IMR-90 (cell line): ENCODE data around the gene TBC1D17.

Source experiments
- BHLHE40 ChIP-seq: fragments of 150-350 bp; IDR thresholded peaks from 2 replicates; pipeline ENCODE4 v1.6.1; 2016; ENCODE audit warnings: mild to moderate bottlenecking, low read depth, low read length
- MAZ ChIP-seq: IDR thresholded peaks from 2 replicates; pipeline ENCODE4 v1.6.1; 2012; ENCODE audit warnings: low read depth, mild to moderate bottlenecking, low read length, improper control_type of control experiment, moderate library complexity, borderline replicate concordance
- MXI1 ChIP-seq: IDR thresholded peaks from 2 replicates; pipeline ENCODE4 v1.6.1; 2012; ENCODE audit warnings: low read depth, mild to moderate bottlenecking, low read length, moderate library complexity, borderline replicate concordance
- POLR2A ChIP-seq: IDR thresholded peaks from 2 replicates; pipeline ENCODE4 v1.6.1; 2012; ENCODE audit warnings: mild to moderate bottlenecking, low read depth, low read length
- RAD21 ChIP-seq: IDR thresholded peaks from 2 replicates; pipeline ENCODE4 v1.6.1; 2012; ENCODE audit warnings: low read length, improper control_type of control experiment
- RCOR1 ChIP-seq: IDR thresholded peaks from 2 replicates; pipeline ENCODE4 v1.6.1; 2012; ENCODE audit warnings: mild to moderate bottlenecking, low read length, improper control_type of control experiment; ENCODE audit not compliant: insufficient replicate concordance
- RFX5 ChIP-seq: IDR thresholded peaks from 2 replicates; pipeline ENCODE4 v1.8.0; 2012; ENCODE audit warnings: low read depth, mild to moderate bottlenecking, low read length, moderate library complexity
- SMC3 ChIP-seq: fragments of 150-350 bp; IDR thresholded peaks from 2 replicates; pipeline ENCODE4 v1.6.1; 2016; ENCODE audit warnings: low read depth, mild to moderate bottlenecking, antibody characterized with exemption, low read length, moderate library complexity
- TF ChIP-seq, protein P1 (sequence below): conservative IDR thresholded peaks from 2 replicates; pipeline ENCODE4 v1.5.1; 2012; ENCODE audit warnings: mild to moderate bottlenecking, low read depth, low read length, improper control_type of control experiment

DNA sequence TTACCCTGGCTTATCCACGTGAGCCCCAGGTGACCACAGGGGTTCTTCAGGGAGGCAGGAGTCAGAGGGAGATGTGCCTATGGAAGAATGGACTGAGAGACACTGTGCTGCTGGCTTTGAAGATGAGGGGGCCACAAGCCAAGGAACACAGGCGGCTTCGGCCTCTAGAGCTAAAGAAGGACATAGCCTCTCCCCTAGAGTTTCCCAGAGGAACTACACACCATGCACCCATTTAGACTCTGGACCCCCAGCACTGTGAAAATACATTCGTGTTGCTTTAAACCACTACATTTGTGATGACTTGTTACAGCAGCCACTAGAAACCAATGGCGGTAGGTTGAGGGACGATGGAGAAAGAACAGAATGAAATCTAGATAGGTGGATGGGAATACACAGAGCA, 37.8 kb downstream of the TBC1D17 start:
- no peak for TF ChIP-seq MXI1
- TF ChIP-seq, protein P1, sequence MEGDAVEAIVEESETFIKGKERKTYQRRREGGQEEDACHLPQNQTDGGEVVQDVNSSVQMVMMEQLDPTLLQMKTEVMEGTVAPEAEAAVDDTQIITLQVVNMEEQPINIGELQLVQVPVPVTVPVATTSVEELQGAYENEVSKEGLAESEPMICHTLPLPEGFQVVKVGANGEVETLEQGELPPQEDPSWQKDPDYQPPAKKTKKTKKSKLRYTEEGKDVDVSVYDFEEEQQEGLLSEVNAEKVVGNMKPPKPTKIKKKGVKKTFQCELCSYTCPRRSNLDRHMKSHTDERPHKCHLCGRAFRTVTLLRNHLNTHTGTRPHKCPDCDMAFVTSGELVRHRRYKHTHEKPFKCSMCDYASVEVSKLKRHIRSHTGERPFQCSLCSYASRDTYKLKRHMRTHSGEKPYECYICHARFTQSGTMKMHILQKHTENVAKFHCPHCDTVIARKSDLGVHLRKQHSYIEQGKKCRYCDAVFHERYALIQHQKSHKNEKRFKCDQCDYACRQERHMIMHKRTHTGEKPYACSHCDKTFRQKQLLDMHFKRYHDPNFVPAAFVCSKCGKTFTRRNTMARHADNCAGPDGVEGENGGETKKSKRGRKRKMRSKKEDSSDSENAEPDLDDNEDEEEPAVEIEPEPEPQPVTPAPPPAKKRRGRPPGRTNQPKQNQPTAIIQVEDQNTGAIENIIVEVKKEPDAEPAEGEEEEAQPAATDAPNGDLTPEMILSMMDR, result no peak
- no peak for TF ChIP-seq RAD21
- no peak for TF ChIP-seq MAZ
- TF ChIP-seq RCOR1, result no peak
- TF ChIP-seq BHLHE40, result no peak
- TF ChIP-seq POLR2A, result no peak
- no peak for TF ChIP-seq SMC3
- TF ChIP-seq RFX5, result no peak
